A673 (cell line): Measurements from ENCODE around the gene SGF29. TPM values are rescaled to one million over a fixed set of nuclear protein-coding genes. Genes with fewer than 3 reads are reported as not detected.
A peak's percentile ranks its signal among the peaks of the same experiment; 100 is the strongest.

Experiments
- BruUV-seq: library from RNA; stranded (reverse); fragments of 400-500 nt; replicated peaks from 2 replicates; lab custom pipeline; 2021; lab: Mats Ljungman, UMichigan
- CTCF ChIA-PET: fragments of 300-600 bp; sonication (Branson Sonifier 250); formaldehyde crosslinking; loops from one replicate; lab custom pipeline; 2022; ENCODE audit warnings: antibody characterized with exemption; lab: Charles Lee
- POLR2A ChIA-PET: fragments of 300-600 bp; sonication (Branson Sonifier 250); formaldehyde crosslinking; loops from one replicate; lab custom pipeline; 2022; ENCODE audit warnings: antibody characterized with exemption; ENCODE audit not compliant: low non-redundant PET; lab: Charles Lee
- DNase-seq: peaks from one replicate; pipeline ENCODE4 v3.0.0-alpha.2; 2015; ENCODE audit warnings: low spot score
- H3K27ac ChIP-seq: fragments of 200-600 bp; sonication (generic); 2 replicates; pipeline ENCODE4 v1.5.1; 2016; ENCODE audit warnings: mixed run types, low read depth, mild to moderate bottlenecking, mixed read lengths, antibody characterized with exemption, low read length; ENCODE audit not compliant: poor library complexity, severe bottlenecking
- H3K27me3 ChIP-seq: fragments of 200-600 bp; sonication (generic); replicated peaks from 2 replicates; pipeline ENCODE4 v1.6.1; 2017; ENCODE audit warnings: mixed run types, low read depth, mild to moderate bottlenecking, mixed read lengths, antibody characterized with exemption, low read length; ENCODE audit not compliant: insufficient read depth, poor library complexity
- H3K36me3 ChIP-seq: fragments of 200-600 bp; sonication (generic); 2 replicates; pipeline ENCODE4 v1.6.1; 2016; ENCODE audit warnings: mixed run types, mild to moderate bottlenecking, mixed read lengths, antibody characterized with exemption, low read length; ENCODE audit not compliant: insufficient read depth, poor library complexity, severe bottlenecking
- H3K4me1 ChIP-seq: fragments of 200-600 bp; sonication (generic); 2 replicates; pipeline ENCODE4 v1.6.1; 2017; ENCODE audit warnings: mixed run types, mild to moderate bottlenecking, mixed read lengths, antibody characterized with exemption, low read length; ENCODE audit not compliant: insufficient read depth, poor library complexity, severe bottlenecking
- H3K4me3 ChIP-seq: fragments of 200-600 bp; sonication (generic); 2 replicates; pipeline ENCODE4 v1.5.1; 2016; ENCODE audit warnings: low read depth, mixed run types, mild to moderate bottlenecking, mixed read lengths, low read length; ENCODE audit not compliant: poor library complexity, severe bottlenecking
- H3K9me3 ChIP-seq: fragments of 200-600 bp; sonication (generic); 2 replicates; pipeline ENCODE4 v1.6.1; 2016; ENCODE audit warnings: mixed run types, low read depth, mild to moderate bottlenecking, mixed read lengths, antibody characterized with exemption, low read length; ENCODE audit not compliant: poor library complexity, severe bottlenecking
- CTCF ChIP-seq: fragments of 300-800, 200-600 bp; sonication (generic); conservative IDR thresholded peaks from 2 replicates; pipeline ENCODE4 v1.5.1; 2017; ENCODE audit warnings: low read depth, mild to moderate bottlenecking, antibody characterized with exemption, low read length, moderate library complexity, mixed read lengths
- EZH2 ChIP-seq: fragments of 200-600 bp; sonication (generic); IDR thresholded peaks from 2 replicates; pipeline ENCODE4 v1.6.1; 2017; ENCODE audit warnings: borderline replicate concordance, low read depth, mild to moderate bottlenecking, mixed read lengths, antibody characterized with exemption, low read length; ENCODE audit not compliant: poor library complexity, severe bottlenecking
- intact Hi-C: fragments of 100-400 bp; cut with micrococcal nuclease; formaldehyde crosslinking; loops from one replicate; pipeline ENCODE4 v1.10.0; 2022; ENCODE audit not compliant: unreplicated experiment
- total RNA-seq: library from RNA; stranded (reverse); gene quantifications from 2 replicates; pipeline ENCODE4 v1.2.3, GENCODE V29; 2021

SGF29 gene
- total RNA-seq, 1 experiment from 2014 or later: 42.3 TPM

GRCh38 chr16:28555561-28555960 is 1.8 kb downstream of the SGF29 start:
- no peak overlapping the region for H3K27ac ChIP-seq
- BruUV-seq: TSS peak; percentile 41
- intact Hi-C loops: no loop called here
- H3K4me1 ChIP-seq: no peaks in the 10 kb centered on the region
- ChIA-PET CTCF (interaction anchor here (0.5 kb wide), 1 partner anchor 39 kb away, joined by 4 read pairs; no protein-coding TSS in a partner anchor), POLR2A (interaction anchor here (0.7 kb wide), 1 partner anchor 851 kb away, joined by 3 read pairs; no protein-coding TSS in a partner anchor)
- no peaks in the 10 kb centered on the region for H3K9me3 ChIP-seq
- DNase-seq: no peak
- H3K27me3 ChIP-seq: no peaks in the 10 kb centered on the region
- H3K36me3 ChIP-seq: peaks cover 3% of the 10 kb centered on the region
- TF ChIP-seq EZH2 (no peak), CTCF (no peak)
- no peak overlapping the region for H3K4me3 ChIP-seq

GRCh38 chr16:28556914-28557320 is 3.2 kb downstream of the SGF29 start:
- Histone ChIP-seq H3K27ac (no peak overlapping the region), H3K36me3 (peaks cover 3% of the 10 kb centered on the region), H3K9me3 (no peaks in the 10 kb centered on the region), H3K27me3 (no peaks in the 10 kb centered on the region), H3K4me1 (no peaks in the 10 kb centered on the region), H3K4me3 (no peak overlapping the region)
- no peak for DNase-seq
- no TSS peak for BruUV-seq
- CTCF ChIA-PET: no interaction called here
- POLR2A ChIA-PET: no interaction called here
- TF ChIP-seq CTCF (no peak), EZH2 (no peak)
- intact Hi-C loops: no loop called here

GRCh38 chr16:28558456-28558855 is 4.7 kb downstream of the SGF29 start:
- H3K36me3 ChIP-seq: peaks cover 3% of the 10 kb centered on the region
- TF ChIP-seq EZH2 (no peak), CTCF (no peak)
- POLR2A ChIA-PET: no interaction called here
- BruUV-seq: no TSS peak
- DNase-seq: no peak
- H3K9me3 ChIP-seq: no peaks in the 10 kb centered on the region
- H3K4me3 ChIP-seq: no peak overlapping the region
- intact Hi-C loops: no loop called here
- CTCF ChIA-PET: no interaction called here
- no peaks in the 10 kb centered on the region for H3K4me1 ChIP-seq
- no peaks in the 10 kb centered on the region for H3K27me3 ChIP-seq
- no peak overlapping the region for H3K27ac ChIP-seq
